HG03521 (cell line): ENCODE measurements around the gene EHMT1.

Experiments
- ATAC-seq: cut with Tn5 transposase; IDR thresholded peaks from one replicate; pipeline ENCODE4 v1.9.1; 2021; ENCODE audit warnings: mild to moderate bottlenecking, moderate library complexity; ENCODE audit not compliant: unreplicated experiment

EHMT1 gene

GRCh38 chr9:137817236-137818200, 198.7 kb downstream of the EHMT1 start:
- no peak for ATAC-seq

DNA sequence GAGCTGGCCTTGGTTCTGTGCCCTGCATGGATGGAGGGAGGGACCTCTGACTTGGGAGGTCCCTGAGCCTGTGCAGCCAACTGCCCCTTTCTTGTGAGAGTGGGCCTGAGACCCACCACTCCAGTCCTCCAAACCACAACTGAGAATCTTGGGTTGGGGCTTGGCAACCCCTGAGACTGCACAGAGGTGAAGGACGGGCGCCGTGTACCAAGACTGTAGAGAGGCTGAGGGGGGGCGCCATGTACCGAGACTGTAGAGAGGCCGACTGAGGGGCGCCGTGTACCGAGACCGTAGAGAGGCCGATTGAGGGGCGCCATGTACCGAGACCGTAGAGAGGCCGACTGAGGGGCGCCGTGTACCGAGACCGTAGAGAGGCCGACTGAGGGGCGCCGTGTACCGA, 199.5 kb downstream of the EHMT1 start:
- ATAC-seq, result no peak

- no peak for ATAC-seq
These were observed 201.5 kb downstream of the EHMT1 start for GRCh38 chr9:137820161-137820855.

- no peak for ATAC-seq
These were observed 205.4 kb downstream of the EHMT1 start for GRCh38 chr9:137823986-137824771.

DNA sequence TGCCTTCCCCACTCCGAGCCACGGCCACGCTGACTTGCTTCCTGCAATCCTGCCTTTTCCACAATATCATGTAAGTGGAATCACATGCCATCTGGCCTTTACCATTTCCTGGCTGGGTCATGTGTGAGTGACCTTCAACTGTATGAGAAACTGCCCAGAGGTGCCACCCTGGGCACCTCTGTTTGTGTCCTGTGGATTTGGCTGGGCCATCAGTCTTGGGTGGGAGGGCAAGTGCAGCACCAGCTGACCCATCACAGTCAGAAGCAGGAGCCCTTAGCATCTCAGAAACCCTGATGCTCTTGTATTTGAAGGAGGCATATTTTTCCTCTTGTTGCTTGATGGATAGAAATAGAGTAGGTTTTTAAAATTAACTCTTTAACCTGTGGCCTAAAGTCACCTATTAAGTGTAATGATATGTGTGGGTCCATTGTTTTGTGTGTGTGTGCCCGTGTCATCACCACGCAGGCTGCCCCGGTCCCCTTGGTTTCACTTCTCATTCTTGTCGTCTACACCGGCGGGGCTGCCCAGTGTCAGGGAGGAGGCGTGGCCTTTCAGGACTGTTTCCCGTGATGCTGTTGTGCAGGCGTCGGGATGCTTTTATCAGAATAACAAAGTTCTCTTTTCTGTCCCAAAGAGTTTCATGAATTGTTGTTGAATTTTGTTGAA, 206.7 kb downstream of the EHMT1 start:
- ATAC-seq, result no peak

- ATAC-seq, result no peak
These were observed 209.2 kb downstream of the EHMT1 start for GRCh38 chr9:137827908-137828526.

GRCh38 chr9:137828527-137829259, 209.9 kb downstream of the EHMT1 start:
- no peak for ATAC-seq

- no peak for ATAC-seq
These were observed 210.6 kb downstream of the EHMT1 start for GRCh38 chr9:137829260-137829996.

DNA sequence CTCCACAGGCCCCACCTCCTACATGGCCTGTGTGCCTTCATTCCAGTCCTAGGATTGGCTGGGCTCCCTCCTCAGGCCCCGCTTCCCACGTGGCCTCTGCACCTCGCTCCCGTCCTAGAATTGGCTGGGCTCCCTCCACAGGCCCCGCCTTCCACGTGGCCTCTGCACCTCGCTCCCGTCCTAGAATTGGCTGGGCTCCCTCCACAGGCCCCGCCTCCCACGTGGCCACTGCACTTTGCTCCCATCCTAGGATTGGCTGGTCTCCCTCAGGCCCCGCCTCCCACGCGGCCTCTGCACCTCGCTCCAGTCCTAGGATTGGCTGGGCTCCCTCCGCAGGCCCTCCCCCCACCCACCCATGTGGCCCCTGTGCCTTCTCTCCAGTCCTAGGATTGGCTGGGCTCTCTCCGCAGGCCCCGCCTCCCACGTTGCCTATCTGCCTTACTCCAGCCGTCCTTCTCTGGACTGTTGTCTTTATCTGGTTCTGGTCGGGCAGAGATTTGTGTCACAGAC, 213.4 kb downstream of the EHMT1 start:
- ATAC-seq, result no peak

- no peak for ATAC-seq
These were observed 214.2 kb downstream of the EHMT1 start for GRCh38 chr9:137832830-137833590.

- ATAC-seq, result no peak
These were observed 215.2 kb downstream of the EHMT1 start for GRCh38 chr9:137833721-137834613.

DNA sequence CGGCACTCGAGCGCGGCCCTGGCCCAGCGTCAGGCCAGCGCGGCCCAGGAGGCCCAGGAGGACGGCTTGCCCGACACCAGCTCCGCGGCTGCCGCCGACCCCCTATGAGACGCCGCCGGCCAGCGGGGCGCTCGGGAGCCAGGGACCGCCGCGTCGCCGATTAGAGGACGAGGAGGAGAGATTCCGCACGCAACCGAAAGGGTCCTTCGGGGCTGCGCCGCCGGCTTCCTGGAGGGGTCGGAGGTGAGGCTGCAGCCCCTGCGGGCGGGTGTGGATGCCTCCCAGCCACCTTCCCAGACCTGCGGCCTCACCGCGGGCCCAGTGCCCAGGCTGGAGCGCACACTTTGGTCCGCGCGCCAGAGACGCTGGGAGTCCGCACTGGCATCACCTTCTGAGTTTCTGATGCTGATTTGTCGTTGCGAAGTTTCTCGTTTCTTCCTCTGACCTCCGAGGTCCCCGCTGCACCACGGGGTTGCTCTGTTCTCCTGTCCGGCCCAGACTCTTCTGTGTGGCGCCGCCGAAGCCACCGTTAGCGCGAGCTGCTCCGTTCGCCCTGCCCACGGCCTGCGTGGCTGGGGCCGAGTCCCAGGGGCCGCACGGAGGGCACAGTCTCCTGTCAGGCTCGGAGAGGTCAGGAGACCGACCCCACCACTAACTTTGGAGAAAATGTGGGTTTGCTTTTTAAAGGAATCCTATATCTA, 216.2 kb downstream of the EHMT1 start:
- no peak for ATAC-seq

GRCh38 chr9:137836151-137836830, 217.5 kb downstream of the EHMT1 start:
- ATAC-seq, result no peak

- no peak for ATAC-seq
These were observed 218.0 kb downstream of the EHMT1 start for GRCh38 chr9:137836831-137837241.

DNA sequence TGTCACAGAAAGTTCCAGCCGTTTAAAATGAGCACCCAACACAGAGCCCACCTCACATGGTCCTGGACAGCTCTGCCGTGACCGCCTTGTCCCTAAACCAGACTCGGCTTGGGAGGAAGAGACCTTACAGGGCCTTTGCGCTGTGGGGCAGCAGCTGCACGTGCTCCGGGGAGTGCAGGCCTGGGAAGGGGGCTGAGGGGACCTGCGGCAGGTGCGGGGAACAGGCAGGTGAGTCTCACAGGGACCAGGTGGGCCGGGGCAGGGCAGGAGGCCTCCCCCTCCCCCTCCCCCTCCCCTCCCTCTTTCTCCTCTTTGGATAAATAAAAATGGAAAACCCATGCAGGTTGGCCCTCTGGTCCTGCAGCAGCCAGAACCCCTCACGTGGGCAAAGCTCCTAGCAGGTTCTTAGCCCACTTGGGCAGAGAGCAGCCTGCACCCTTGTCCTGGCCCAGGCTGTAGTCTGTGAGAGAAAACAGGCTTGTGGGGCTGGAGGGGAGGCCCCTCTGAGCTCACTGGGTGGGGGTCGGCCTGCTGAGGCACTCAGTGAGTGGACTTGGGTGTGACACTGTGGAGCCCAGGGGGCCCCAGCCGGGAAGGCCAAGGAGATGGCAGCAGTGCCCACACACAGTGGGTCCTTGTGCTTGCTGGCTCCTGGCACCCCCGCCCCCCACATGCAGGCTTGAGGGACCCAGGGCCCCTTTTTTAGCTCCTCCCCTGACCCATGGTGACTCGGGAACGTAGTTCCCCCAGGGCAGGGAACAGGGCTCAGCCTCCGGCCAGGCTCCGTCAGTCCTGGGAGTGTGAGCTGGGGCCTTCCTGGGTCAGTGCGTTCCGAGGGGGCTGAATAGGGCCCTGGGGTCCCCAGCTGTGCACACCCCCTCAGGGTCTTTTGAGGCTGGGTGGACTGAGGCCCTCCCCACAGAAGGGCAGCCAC, 218.8 kb downstream of the EHMT1 start:
- no peak for ATAC-seq
